Muscle of leg (tissue), 11 donors: ENCODE measurements around the gene GPR78. TPM values are rescaled to one million over a fixed set of nuclear protein-coding genes. Genes with fewer than 3 reads are reported as not detected.

Experiments used
- DNase-seq: peaks from one replicate; pipeline ENCODE4 v3.0.0; 2013
- H3K27ac ChIP-seq: one replicate; pipeline ENCODE4 v1.5.1; 2013; ENCODE audit warnings: mild to moderate bottlenecking, low read length, control low read depth
- H3K27me3 ChIP-seq: one replicate; pipeline ENCODE4 v1.6.1; 2013; ENCODE audit warnings: low read length; ENCODE audit not compliant: control insufficient read depth, insufficient read depth
- H3K36me3 ChIP-seq: one replicate; pipeline ENCODE4 v1.6.1; 2013; ENCODE audit warnings: low read length; ENCODE audit not compliant: control insufficient read depth, insufficient read depth
- H3K4me1 ChIP-seq: one replicate; pipeline ENCODE4 v1.6.1; 2013; ENCODE audit warnings: low read length; ENCODE audit not compliant: control insufficient read depth, insufficient read depth
- H3K4me3 ChIP-seq: one replicate; pipeline ENCODE4 v1.5.1; 2013; ENCODE audit warnings: low read length, control low read depth
- H3K9me3 ChIP-seq: replicated peaks from 2 replicates; pipeline ENCODE4 v1.6.1; 2013; ENCODE audit warnings: low read depth, low read length; ENCODE audit not compliant: control insufficient read depth
- WGBS: methylation state at CpG from one replicate; pipeline ENCODE4 v1.1.5; 2013; ENCODE audit warnings: missing lambda C conversion rate; ENCODE audit not compliant: insufficient coverage; 5-methylcytosine and 5-hydroxymethylcytosine counted together
- polyA plus RNA-seq, 8 donors: library from polyadenylated mRNA; unstranded; fragments of 120-200 nt; gene quantifications; one replicate each; pipeline versions ENCODE4 v1.2.1 to v1.2.3, GENCODE V29; 2013; ENCODE audit warnings: inconsistent platforms in 1 of 8, low replicate concordance in 1 of 8; ENCODE audit not compliant: insufficient read length in 8 of 8, insufficient read depth in 1 of 8
- total RNA-seq: library from RNA; stranded (reverse); fragments of 120-200 nt; gene quantifications from one replicate; pipeline ENCODE4 v1.2.4, GENCODE V29; 2013

The GPR78 gene
- total and polyA plus RNA-seq, 9 donors, result 0.29 to 0.93 (median 0.61) TPM

GRCh38 chr4:8598391-8599090, 18.3 kb downstream of the GPR78 start:
- Histone ChIP-seq H3K27me3 (peaks cover 35% of the 10 kb centered on the region), H3K9me3 (no peaks in the 10 kb centered on the region), H3K4me3 (no peak overlapping the region), H3K27ac (no peak overlapping the region), H3K4me1 (peaks cover 16% of the 10 kb centered on the region), H3K36me3 (no peaks in the 10 kb centered on the region)
- DNase-seq, result no peak
- 69% methylated on average over 18 of the region's 19 CpGs for WGBS

GRCh38 chr4:8599091-8599460, 18.9 kb downstream of the GPR78 start:
- Histone ChIP-seq H3K27ac (no peak overlapping the region), H3K9me3 (no peaks in the 10 kb centered on the region), H3K36me3 (no peaks in the 10 kb centered on the region), H3K4me1 (peaks cover 16% of the 10 kb centered on the region), H3K4me3 (no peak overlapping the region), H3K27me3 (peaks cover 29% of the 10 kb centered on the region)
- DNase-seq, result no peak
- 78% methylated on average over 8 of the region's 8 CpGs for WGBS

- H3K9me3 ChIP-seq, result no peaks in the 10 kb centered on the region
- H3K27ac ChIP-seq, result no peak overlapping the region
- WGBS, result 19% methylated on average over 4 of the region's 9 CpGs
- H3K4me1 ChIP-seq, result peaks cover 16% of the 10 kb centered on the region
- H3K27me3 ChIP-seq, result peaks cover 26% of the 10 kb centered on the region
- no peak overlapping the region for H3K4me3 ChIP-seq
- peak; percentile 27 for DNase-seq
- no peaks in the 10 kb centered on the region for H3K36me3 ChIP-seq
Measured at GRCh38 chr4:8599657-8600056, 19.5 kb downstream of the GPR78 start.

GRCh38 chr4:8600266-8600665, 20.1 kb downstream of the GPR78 start:
- Histone ChIP-seq H3K9me3 (no peaks in the 10 kb centered on the region), H3K27ac (no peak overlapping the region)

GRCh38 chr4:8600686-8601085, 20.5 kb downstream of the GPR78 start:
- Histone ChIP-seq H3K36me3 (no peaks in the 10 kb centered on the region), H3K27ac (no peak overlapping the region), H3K27me3 (peaks cover 26% of the 10 kb centered on the region), H3K4me3 (no peak overlapping the region), H3K4me1 (peaks cover 16% of the 10 kb centered on the region), H3K9me3 (no peaks in the 10 kb centered on the region)
- DNase-seq, result peak; percentile 47
- WGBS, result 35% methylated on average over 12 of the region's 12 CpGs

More at GRCh38 chr4:8600266-8600665, 20.1 kb downstream of the GPR78 start:
- Histone ChIP-seq H3K27me3 (peaks cover 26% of the 10 kb centered on the region), H3K4me3 (no peak overlapping the region), H3K4me1 (peaks cover 16% of the 10 kb centered on the region), H3K36me3 (no peaks in the 10 kb centered on the region)
- 87% methylated on average over 13 of the region's 13 CpGs for WGBS
- no peak for DNase-seq

GRCh38 chr4:8601086-8601485, 20.9 kb downstream of the GPR78 start:
- no peaks in the 10 kb centered on the region for H3K36me3 ChIP-seq
- 80% methylated on average over 21 of the region's 23 CpGs for WGBS
- H3K27ac ChIP-seq, result no peak overlapping the region
- peaks cover 26% of the 10 kb centered on the region for H3K27me3 ChIP-seq
- no peaks in the 10 kb centered on the region for H3K9me3 ChIP-seq
- H3K4me1 ChIP-seq, result peaks cover 16% of the 10 kb centered on the region
- no peak for DNase-seq
- no peak overlapping the region for H3K4me3 ChIP-seq

GRCh38 chr4:8601556-8601955, 21.4 kb downstream of the GPR78 start:
- WGBS, result 81% methylated on average over 8 of the region's 10 CpGs
- peaks cover 16% of the 10 kb centered on the region for H3K4me1 ChIP-seq
- no peak for DNase-seq
- H3K27ac ChIP-seq, result no peak overlapping the region
- no peaks in the 10 kb centered on the region for H3K9me3 ChIP-seq
- H3K36me3 ChIP-seq, result no peaks in the 10 kb centered on the region
- H3K27me3 ChIP-seq, result peaks cover 26% of the 10 kb centered on the region
- H3K4me3 ChIP-seq, result no peak overlapping the region

- H3K4me3 ChIP-seq, result no peak overlapping the region
- WGBS, result 51% methylated on average over 8 of the region's 19 CpGs
- no peak for DNase-seq
- no peak overlapping the region for H3K27ac ChIP-seq
- peaks cover 29% of the 10 kb centered on the region for H3K27me3 ChIP-seq
- H3K9me3 ChIP-seq, result no peaks in the 10 kb centered on the region
- no peaks in the 10 kb centered on the region for H3K36me3 ChIP-seq
- peaks cover 20% of the 10 kb centered on the region for H3K4me1 ChIP-seq
Measured at GRCh38 chr4:8602686-8603430, 22.7 kb downstream of the GPR78 start.

GRCh38 chr4:8603931-8604330, 23.7 kb downstream of the GPR78 start:
- peaks cover 35% of the 10 kb centered on the region for H3K27me3 ChIP-seq
- H3K4me3 ChIP-seq, result no peak overlapping the region
- WGBS, result 85% methylated on average over 19 of the region's 22 CpGs
- H3K4me1 ChIP-seq, result peaks cover 19% of the 10 kb centered on the region
- no peaks in the 10 kb centered on the region for H3K36me3 ChIP-seq
- no peak overlapping the region for H3K27ac ChIP-seq
- H3K9me3 ChIP-seq, result no peaks in the 10 kb centered on the region
- DNase-seq, result no peak

- Histone ChIP-seq H3K36me3 (no peaks in the 10 kb centered on the region), H3K4me3 (no peak overlapping the region), H3K9me3 (no peaks in the 10 kb centered on the region), H3K27ac (no peak overlapping the region), H3K4me1 (peaks cover 7% of the 10 kb centered on the region), H3K27me3 (peaks cover 26% of the 10 kb centered on the region)
- DNase-seq, result no peak
- WGBS, result 100% methylated on average over 1 of the region's 1 CpG
Measured at GRCh38 chr4:8605289-8605688, 25.1 kb downstream of the GPR78 start.
